Inferior parietal cortex (tissue), 1 donor: ENCODE measurements around the gene C19orf67.

ENCODE experiments used
- DNase-seq: peaks from one replicate; pipeline ENCODE4 v3.0.0-alpha.2; 2016; ENCODE audit errors: extremely low spot score

Gene C19orf67

GRCh38 chr19:14110650-14111049 lies 25.1 kb upstream of the C19orf67 start:
- DNase-seq: no peak

- no peak for DNase-seq
These were observed 22.2 kb upstream of the C19orf67 start for GRCh38 chr19:14107581-14108461.

DNA sequence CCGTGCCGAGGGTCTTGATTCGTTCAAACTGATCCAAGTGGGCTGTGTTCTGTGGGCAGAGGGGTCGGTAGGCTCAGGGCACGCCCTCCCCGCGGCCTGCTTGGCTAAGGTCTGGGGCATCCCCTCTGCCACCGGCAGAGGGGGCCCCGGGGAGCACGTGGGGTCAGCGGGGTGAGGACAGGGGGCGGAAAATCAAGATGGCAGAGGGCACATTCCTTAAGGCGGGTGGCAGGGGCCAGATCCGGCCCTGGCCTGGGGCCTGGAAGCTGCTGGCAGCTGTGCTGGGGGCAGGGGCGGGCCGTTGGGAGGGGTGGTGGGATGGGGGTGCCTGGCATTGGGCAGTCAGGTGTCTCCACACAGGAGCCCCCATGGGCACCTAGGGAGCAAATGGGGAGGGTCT lies 21.3 kb upstream of the C19orf67 start:
- no peak for DNase-seq

GRCh38 chr19:14105680-14106079 lies 20.1 kb upstream of the C19orf67 start:
- DNase-seq: no peak

DNA sequence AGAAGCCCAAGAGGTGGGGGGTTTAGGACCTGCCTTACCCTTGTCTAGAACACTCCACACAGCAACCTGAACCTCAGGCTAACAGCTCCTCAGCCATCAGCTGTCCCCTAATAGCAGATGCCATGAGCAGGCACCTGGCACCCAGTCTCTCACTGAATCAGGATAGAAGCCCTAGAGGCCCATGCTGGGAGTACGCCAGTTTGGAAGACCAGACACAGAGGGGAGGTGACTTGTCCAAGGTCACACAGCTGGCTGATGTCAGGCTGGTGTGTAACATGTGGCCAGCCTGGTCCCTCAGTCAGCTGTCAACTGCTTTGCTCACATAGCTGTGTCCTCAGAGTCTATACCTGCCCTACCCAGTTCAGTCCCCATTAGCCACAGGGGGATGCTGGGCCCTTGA lies 17.7 kb upstream of the C19orf67 start:
- no peak for DNase-seq

GRCh38 chr19:14102756-14103155 lies 17.2 kb upstream of the C19orf67 start:
- no peak for DNase-seq

- no peak for DNase-seq
These were observed 16.6 kb upstream of the C19orf67 start for GRCh38 chr19:14102102-14102696.

DNA sequence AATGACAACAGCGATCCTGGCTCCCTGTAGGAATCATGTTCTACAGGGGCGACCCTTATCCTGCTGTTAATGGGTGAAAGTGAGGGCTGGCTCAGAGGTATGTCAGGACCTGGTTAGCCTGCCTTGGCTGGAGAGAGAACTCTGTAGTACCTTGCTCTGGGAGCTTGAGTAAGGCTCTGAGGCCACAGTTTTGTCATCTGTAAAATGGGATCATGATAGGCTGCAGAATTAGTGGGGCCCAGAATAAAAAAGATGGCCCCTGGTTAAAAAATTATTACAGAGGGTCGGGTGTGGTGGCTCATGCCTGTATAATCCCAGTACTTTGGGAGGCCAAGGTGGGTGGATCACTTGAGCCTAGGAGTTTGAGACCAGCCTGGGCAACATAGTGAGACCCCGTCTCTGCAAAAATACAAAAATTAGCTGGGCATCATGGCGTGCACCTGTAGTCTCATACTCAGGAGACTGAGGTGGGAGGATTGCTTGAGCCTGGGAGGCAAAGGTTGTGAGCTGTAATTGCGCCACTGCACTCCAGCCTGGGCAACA lies 15.5 kb upstream of the C19orf67 start:
- DNase-seq: no peak

- no peak for DNase-seq
These were observed 12.1 kb upstream of the C19orf67 start for GRCh38 chr19:14097532-14098151.

GRCh38 chr19:14096272-14096992 lies 10.8 kb upstream of the C19orf67 start:
- no peak for DNase-seq

DNA sequence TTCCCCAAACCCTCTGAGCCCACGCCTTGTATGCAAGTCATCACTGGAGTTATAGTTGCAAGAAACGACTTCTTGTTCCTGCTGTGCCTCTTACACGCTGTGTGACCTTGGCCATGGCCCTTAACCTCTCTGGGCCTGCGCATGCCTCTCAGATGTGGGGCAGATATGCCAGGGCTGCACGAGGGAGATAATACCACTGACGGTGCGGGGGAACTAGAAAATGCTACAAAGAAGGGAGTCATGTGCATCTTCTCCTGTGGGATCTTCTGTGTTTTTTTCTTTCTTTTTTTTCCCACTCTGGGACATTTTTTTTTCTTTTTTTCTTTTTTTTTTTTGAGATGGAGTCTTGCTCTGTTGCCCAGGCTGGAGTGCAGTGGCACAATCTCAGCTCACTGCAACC lies 9.3 kb upstream of the C19orf67 start:
- no peak for DNase-seq

GRCh38 chr19:14093117-14093823 lies 7.7 kb upstream of the C19orf67 start:
- DNase-seq: no peak

- no peak for DNase-seq
These were observed 6.4 kb upstream of the C19orf67 start for GRCh38 chr19:14091813-14092462.

DNA sequence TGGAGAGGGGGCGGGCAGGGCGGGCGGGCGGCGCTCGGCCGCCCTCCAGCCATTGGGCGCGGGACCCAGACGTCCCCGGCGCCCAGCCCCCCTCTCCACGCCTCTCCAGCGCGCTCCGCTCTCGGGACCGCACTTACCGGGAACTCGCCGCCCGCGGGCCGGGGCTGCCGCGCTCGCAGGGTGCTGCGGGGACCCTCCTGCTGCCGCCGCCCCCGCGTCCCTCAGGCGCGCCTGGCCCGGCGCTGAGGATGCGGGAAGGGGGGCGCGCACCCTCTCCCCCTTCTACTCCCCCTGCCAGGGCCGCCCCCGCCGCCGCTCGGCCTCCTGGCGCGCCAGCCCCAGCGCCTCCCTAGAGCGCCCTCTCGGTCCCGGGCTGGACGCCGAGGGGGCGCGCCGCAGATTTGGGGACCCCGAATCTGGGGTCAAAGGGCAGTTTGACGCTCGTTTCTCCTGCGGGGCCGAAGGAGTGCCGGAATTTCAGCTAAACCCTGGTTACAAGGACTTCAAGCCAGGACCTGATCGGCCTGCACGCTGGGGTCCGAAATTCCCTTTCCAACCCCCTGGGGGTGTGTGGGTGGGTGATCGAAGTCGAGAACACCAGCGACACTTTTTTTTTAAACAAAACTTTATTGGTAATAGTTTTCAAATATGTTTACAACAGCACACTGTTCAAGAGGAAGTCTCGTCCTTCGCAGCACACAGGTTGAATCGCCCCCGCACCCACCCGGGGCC lies 5.7 kb upstream of the C19orf67 start:
- DNase-seq: peak; percentile 37

GRCh38 chr19:14090509-14091080 lies 5.0 kb upstream of the C19orf67 start, which contains the start of gene SAMD1:
TSS of gene SAMD1 (minus strand) at chr19:14090751.
- peak; percentile 40 for DNase-seq

- DNase-seq: no peak
These were observed 4.3 kb upstream of the C19orf67 start for GRCh38 chr19:14089662-14090508.

DNA sequence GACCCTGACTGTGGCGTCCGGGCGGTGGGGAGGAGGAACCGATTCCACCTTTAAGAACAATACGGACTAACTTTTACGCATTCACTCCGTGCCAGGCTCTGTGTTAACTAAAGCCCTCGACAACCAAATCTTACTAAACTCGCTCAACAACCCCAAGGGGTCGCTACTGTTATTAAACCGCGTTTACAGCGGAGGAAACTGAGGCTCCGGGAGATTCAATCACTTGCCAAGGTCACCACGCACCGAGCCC lies 3.8 kb upstream of the C19orf67 start:
- DNase-seq: no peak

DNA sequence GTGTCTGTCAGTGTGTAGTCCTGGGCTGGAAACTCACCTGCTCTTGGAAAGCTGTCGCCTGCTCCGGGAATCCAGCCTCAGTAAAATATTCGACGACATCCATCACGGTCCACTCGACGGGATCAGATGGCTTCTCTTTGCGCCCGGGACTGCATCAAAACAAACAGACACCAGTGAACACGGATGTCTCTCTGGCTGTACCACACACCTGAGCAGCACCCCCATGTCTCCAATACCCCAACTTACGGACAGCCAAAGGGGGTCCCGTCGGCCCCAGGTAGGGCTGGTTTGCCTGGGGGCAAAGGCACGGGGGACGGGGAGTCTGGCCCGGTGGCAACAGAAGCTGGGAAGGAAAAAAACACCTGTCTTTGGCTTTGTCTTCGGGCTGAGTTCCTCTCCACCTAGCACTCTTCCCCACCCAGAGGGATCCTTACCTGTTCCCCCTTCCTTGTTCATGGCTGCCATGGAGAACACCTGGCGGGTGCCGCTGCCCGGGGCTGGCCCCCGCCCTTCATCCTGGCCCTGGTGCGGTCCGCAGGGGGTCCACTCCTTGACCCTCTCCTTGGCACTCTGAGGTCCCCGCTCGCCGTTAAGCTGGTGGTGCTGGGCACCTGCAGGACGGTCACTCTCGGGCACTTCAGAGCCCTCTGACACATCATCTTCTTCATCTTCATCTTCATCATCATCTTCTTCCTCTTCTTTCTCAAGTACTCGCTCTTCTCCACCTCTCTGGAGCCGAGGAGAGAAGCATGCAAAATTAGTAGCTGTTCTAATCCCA lies 3.2 kb upstream of the C19orf67 start:
- DNase-seq: no peak
